GM12801 (cell line): Measurements from ENCODE around the gene ABCA5.

Experiments
- CTCF ChIP-seq: IDR thresholded peaks from one replicate; pipeline ENCODE4 v1.5.1; 2011; ENCODE audit warnings: control low read depth; ENCODE audit not compliant: insufficient read length; ENCODE audit errors: extremely low read depth

The ABCA5 gene

GRCh38 chr17:69339937-69340336 is 13.0 kb upstream of the ABCA5 start:
- TF ChIP-seq CTCF = no peak

- TF ChIP-seq CTCF = no peak
Measured at GRCh38 chr17:69336996-69337395, 10.1 kb upstream of the ABCA5 start.

GRCh38 chr17:69336580-69336979 is 9.6 kb upstream of the ABCA5 start:
- TF ChIP-seq CTCF = no peak

- no peak for TF ChIP-seq CTCF
Measured at GRCh38 chr17:69335058-69335457, 8.1 kb upstream of the ABCA5 start.

- no peak for TF ChIP-seq CTCF
Measured at GRCh38 chr17:69333561-69333960, 6.6 kb upstream of the ABCA5 start.

GRCh38 chr17:69331756-69332155 is 4.8 kb upstream of the ABCA5 start:
- no peak for TF ChIP-seq CTCF

GRCh38 chr17:69326377-69327059 is 415 bp downstream of the ABCA5 start:
- no peak for TF ChIP-seq CTCF
